Effector memory CD4-positive, alpha-beta T cell (primary cell): ENCODE data around the gene TMEM17.

Experiments
- DNase-seq, 3 donors: peaks; one replicate each; pipeline ENCODE4 v3.0.0-alpha.2; 2020
- H3K27ac ChIP-seq: 2 replicates; pipeline ENCODE4 v1.7.0; 2013; ENCODE audit warnings: mild to moderate bottlenecking, low read length, moderate library complexity; ENCODE audit not compliant: insufficient read depth, poor library complexity, severe bottlenecking
- H3K27me3 ChIP-seq: replicated peaks from 2 replicates; pipeline ENCODE4 v1.7.0; 2013; ENCODE audit warnings: mild to moderate bottlenecking, low read length; ENCODE audit not compliant: insufficient read depth, control insufficient read depth, poor library complexity, severe bottlenecking
- H3K36me3 ChIP-seq: 2 replicates; pipeline ENCODE4 v1.7.0; 2013; ENCODE audit warnings: mild to moderate bottlenecking, low read length, moderate library complexity; ENCODE audit not compliant: control insufficient read depth, insufficient read depth
- H3K4me1 ChIP-seq: 2 replicates; pipeline ENCODE4 v1.7.0; 2013; ENCODE audit warnings: low read length, mild to moderate bottlenecking; ENCODE audit not compliant: control insufficient read depth, insufficient read depth, poor library complexity, severe bottlenecking
- H3K4me3 ChIP-seq: 2 replicates; pipeline ENCODE4 v1.7.0; 2013; ENCODE audit warnings: low read length, low read depth, mild to moderate bottlenecking; ENCODE audit not compliant: insufficient read depth, poor library complexity, severe bottlenecking
- H3K9me3 ChIP-seq: 2 replicates; pipeline ENCODE4 v1.7.0; 2013; ENCODE audit warnings: mild to moderate bottlenecking, low read length, moderate library complexity; ENCODE audit not compliant: control insufficient read depth

The TMEM17 gene

DNA sequence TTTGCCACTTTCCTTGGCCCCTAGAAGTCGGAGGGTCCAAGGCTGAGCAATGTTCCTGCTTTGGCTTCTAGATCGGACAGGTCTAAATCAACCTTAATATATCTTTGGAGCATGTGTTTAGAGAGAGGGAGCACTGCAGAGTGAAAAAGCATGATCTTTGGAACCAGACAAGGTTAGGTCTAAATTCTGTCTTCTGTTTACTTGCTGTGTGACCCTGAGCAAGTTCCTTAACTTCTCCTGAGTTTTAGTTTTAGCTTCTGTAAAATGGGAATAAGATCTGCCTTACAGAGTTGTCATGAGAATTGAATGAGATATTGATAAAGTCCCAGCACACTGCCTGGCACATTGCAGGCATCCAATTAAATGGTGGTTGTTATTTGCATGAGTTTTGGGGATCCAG, 13.9 kb downstream of the TMEM17 start:
- no peaks in the 10 kb centered on the region for H3K36me3 ChIP-seq

DNA sequence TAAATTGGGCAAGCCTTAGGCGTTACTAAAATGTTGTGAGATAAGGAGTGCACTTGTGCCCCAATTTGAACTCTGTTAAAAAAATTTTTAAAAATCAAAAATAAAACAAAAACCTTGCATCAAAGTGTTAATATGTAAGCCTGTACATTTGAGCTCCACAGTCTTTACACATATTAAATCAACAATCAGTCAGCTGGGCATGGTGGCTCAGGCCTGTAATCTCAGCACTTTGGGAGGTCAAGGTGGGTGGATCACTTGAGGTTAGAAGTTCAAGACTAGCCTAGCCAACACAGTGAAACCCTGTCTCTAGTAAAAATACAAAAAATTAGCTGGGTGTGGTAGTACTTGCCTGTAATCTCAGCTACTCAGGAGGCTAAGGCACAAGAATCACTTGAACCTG, 16.3 kb downstream of the TMEM17 start:
- no peaks in the 10 kb centered on the region for H3K27me3 ChIP-seq
- no peaks in the 10 kb centered on the region for H3K4me1 ChIP-seq
- H3K9me3 ChIP-seq, result no peaks in the 10 kb centered on the region
- no peaks in the 10 kb centered on the region for H3K36me3 ChIP-seq
- H3K4me3 ChIP-seq, result no peak overlapping the region
- DNase-seq, result no peak
- no peak overlapping the region for H3K27ac ChIP-seq

More for the DNA sequence above, 13.9 kb downstream of the TMEM17 start:
- Histone ChIP-seq H3K27ac (no peak overlapping the region), H3K27me3 (no peaks in the 10 kb centered on the region), H3K4me1 (no peaks in the 10 kb centered on the region), H3K4me3 (no peak overlapping the region), H3K9me3 (no peaks in the 10 kb centered on the region)
- DNase-seq, result no peak

GRCh38 chr2:62489162-62489561, 16.8 kb downstream of the TMEM17 start:
- Histone ChIP-seq H3K9me3 (no peaks in the 10 kb centered on the region), H3K4me1 (no peaks in the 10 kb centered on the region), H3K4me3 (no peak overlapping the region), H3K27me3 (no peaks in the 10 kb centered on the region), H3K27ac (no peak overlapping the region), H3K36me3 (no peaks in the 10 kb centered on the region)
- DNase-seq, result no peak

DNA sequence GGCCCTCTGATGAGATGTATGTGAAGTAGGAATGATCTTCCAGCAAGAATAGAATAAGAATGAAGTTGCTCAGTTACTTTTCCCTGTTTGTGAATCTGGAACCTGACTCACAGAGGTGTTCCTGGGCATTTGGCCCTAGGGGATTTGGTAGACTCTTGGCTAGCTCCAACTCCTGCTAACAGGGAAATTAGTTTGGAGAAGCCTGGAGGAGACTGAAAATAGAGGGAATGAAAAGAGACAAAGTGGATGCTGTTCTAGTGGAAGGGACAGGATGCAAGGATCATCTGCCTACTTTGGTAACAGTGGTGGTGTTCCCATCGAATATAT, 19.6 kb downstream of the TMEM17 start:
- no peak overlapping the region for H3K4me3 ChIP-seq
- no peaks in the 10 kb centered on the region for H3K36me3 ChIP-seq
- no peaks in the 10 kb centered on the region for H3K27me3 ChIP-seq
- no peaks in the 10 kb centered on the region for H3K4me1 ChIP-seq
- H3K9me3 ChIP-seq, result no peaks in the 10 kb centered on the region
- no peak overlapping the region for H3K27ac ChIP-seq
- no peak for DNase-seq

GRCh38 chr2:62485761-62486438, 20.1 kb downstream of the TMEM17 start:
- DNase-seq, result no peak
- Histone ChIP-seq H3K27ac (no peak overlapping the region), H3K36me3 (no peaks in the 10 kb centered on the region), H3K4me1 (no peaks in the 10 kb centered on the region), H3K9me3 (no peaks in the 10 kb centered on the region), H3K4me3 (no peak overlapping the region), H3K27me3 (no peaks in the 10 kb centered on the region)

DNA sequence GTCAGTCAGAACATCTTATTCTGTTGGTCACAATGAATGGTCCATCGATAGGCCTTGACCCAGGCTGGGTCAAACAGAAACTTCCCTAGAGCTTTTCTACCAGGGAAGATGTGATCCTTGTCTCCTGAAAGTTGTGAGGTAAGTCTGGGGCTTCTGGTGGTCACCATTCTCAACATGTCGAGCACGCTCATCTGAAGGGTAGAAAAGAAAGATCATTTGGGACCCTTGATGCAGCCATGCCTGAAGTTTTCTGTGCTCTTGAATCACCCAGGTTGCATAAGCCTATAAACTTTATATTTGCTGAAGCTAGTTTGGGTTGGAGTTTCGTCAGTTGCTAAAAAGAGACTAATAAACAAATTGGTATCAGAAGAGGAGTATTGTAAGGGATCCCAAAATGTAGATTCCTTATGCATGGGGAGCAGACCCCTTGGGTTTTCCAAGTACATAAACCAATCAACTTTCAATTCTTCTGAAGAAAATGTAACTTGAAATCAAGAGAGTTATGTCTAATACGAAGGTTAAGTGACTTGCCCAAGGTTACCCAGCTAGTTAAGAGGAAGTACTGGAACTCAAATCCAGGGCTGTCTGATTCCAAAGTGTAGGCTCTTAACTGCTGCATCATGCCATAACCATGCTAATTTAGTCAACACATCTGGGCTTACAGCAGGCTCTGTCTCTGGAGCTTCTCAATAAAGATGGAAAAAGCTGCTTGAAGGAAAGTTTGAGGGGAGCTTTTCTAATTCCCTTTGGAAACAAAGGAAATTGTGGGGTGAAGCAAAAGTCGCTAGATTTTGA, 23.2 kb downstream of the TMEM17 start:
- no peaks in the 10 kb centered on the region for H3K4me1 ChIP-seq
- H3K36me3 ChIP-seq, result no peaks in the 10 kb centered on the region
- no peaks in the 10 kb centered on the region for H3K9me3 ChIP-seq
- no peak overlapping the region for H3K4me3 ChIP-seq
- no peak for DNase-seq
- H3K27me3 ChIP-seq, result no peaks in the 10 kb centered on the region
- H3K27ac ChIP-seq, result no peak overlapping the region

- H3K36me3 ChIP-seq, result no peaks in the 10 kb centered on the region
- no peak for DNase-seq
- H3K4me1 ChIP-seq, result no peaks in the 10 kb centered on the region
- H3K4me3 ChIP-seq, result no peak overlapping the region
- H3K27ac ChIP-seq, result no peak overlapping the region
- H3K27me3 ChIP-seq, result no peaks in the 10 kb centered on the region
- H3K9me3 ChIP-seq, result no peaks in the 10 kb centered on the region
Observed at GRCh38 chr2:62479917-62480316, 26.1 kb downstream of the TMEM17 start.

DNA sequence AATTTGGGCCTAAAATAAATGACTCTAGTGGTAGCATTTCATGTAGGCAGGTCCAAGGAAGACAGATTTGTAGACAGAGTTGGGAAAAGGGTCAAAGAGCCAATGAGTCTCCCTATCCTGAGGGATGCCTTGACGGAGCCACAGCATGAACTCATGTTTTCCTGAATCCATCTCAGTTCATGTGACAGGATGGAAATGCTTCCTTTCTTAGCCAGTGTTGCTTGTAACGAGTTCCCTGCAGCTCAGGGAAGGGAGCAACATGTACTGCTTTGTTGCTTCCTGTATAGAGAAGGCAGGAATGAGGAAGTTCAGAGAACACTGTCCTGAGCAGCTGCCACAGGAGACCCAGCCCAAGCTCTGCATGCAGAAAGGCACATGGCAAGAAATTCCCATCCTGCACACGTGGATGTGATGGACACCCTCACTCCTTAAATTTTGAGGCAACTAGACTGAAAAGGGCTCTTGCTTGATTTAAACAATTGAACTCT, 27.9 kb downstream of the TMEM17 start:
- Histone ChIP-seq H3K36me3 (no peaks in the 10 kb centered on the region), H3K9me3 (no peaks in the 10 kb centered on the region), H3K27ac (no peak overlapping the region), H3K27me3 (no peaks in the 10 kb centered on the region), H3K4me3 (no peak overlapping the region), H3K4me1 (peaks cover 2% of the 10 kb centered on the region)
- no peak for DNase-seq

DNA sequence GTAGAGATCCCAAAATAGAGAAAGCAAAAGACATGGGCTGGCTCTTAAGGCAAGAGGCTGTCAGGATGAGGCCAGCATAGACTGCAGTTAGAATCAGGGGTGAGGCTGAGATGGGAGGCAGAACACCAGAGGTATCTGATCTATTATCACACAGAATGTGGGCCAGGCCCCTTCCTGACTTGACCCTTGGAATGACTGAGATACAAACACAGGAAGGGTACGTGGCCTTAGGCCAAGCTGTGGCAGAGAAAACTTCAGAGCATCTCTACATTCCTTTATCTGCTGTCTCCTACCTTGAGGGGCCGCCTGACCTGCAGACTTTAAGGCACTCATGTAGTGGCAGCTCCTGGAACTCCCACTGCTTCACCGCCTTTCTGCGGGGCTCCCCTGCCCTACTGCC, 28.4 kb downstream of the TMEM17 start:
- no peaks in the 10 kb centered on the region for H3K9me3 ChIP-seq
- no peak overlapping the region for H3K27ac ChIP-seq
- no peak for DNase-seq
- no peaks in the 10 kb centered on the region for H3K27me3 ChIP-seq
- peaks cover 2% of the 10 kb centered on the region for H3K4me1 ChIP-seq
- no peak overlapping the region for H3K4me3 ChIP-seq
- H3K36me3 ChIP-seq, result no peaks in the 10 kb centered on the region

DNA sequence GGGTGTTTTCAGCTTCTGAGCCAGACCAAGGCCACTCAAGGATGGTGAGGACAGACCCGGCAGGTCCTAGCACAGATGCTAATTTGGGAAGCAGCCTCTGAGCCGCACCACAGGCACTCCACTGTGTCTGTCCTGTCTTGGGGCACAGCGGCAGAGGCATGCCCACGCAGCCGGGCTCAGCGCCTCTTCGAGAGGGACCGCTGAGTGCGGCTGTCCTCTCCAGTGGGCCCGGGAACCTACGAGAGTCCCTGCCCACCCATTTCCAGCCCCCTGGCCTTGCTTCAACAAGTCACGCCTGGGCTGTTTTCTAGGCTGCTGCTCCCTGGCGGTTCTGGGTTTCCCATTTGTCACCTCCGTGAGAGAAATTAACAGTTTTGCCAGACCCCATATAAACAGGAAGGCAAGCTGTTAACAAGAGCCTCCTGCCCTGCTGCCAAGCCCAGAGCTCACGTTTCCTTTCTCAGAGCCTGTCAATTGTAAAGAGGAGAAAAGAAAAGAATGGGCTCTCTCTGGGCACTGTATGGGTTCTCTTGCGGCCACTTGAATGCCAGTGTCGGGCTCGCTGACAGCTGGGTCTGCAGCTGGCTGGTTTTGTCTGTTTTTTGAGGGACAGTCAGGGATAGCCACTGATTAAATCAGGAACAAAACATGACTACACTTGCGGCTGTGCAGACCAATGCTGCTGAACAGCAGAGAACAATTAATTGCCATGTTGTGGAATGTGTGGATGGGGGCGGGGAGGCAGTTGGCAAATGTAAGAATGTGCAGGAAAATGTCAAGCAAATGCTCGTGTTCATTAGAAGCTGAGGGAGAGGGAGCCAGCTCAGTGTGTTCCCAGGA, 30.6 kb downstream of the TMEM17 start:
- no peaks in the 10 kb centered on the region for H3K36me3 ChIP-seq
- H3K4me1 ChIP-seq, result peaks cover 2% of the 10 kb centered on the region
- H3K4me3 ChIP-seq, result no peak overlapping the region
- no peaks in the 10 kb centered on the region for H3K9me3 ChIP-seq
- DNase-seq, result no peak
- no peaks in the 10 kb centered on the region for H3K27me3 ChIP-seq
- no peak overlapping the region for H3K27ac ChIP-seq
